Lower leg skin (tissue), 3 donors: ENCODE data around the gene GATA2.

Source experiments
- POLR2A ChIP-seq, 2 donors: fragments of 450-650 bp; IDR thresholded peaks; one replicate each; pipeline ENCODE4 v1.6.1; 2016 to 2017; ENCODE audit warnings: antibody characterized with exemption in 2 of 2, mild to moderate bottlenecking in 1 of 2, moderate library complexity in 1 of 2
- TF ChIP-seq, protein P1 (sequence below), 3 donors: fragments of 450-650 bp; IDR thresholded peaks; one replicate each; pipeline ENCODE4 v1.5.1; 2016; ENCODE audit warnings: antibody characterized with exemption in 3 of 3, mild to moderate bottlenecking in 3 of 3, moderate library complexity in 2 of 3

- TF ChIP-seq, protein P1, sequence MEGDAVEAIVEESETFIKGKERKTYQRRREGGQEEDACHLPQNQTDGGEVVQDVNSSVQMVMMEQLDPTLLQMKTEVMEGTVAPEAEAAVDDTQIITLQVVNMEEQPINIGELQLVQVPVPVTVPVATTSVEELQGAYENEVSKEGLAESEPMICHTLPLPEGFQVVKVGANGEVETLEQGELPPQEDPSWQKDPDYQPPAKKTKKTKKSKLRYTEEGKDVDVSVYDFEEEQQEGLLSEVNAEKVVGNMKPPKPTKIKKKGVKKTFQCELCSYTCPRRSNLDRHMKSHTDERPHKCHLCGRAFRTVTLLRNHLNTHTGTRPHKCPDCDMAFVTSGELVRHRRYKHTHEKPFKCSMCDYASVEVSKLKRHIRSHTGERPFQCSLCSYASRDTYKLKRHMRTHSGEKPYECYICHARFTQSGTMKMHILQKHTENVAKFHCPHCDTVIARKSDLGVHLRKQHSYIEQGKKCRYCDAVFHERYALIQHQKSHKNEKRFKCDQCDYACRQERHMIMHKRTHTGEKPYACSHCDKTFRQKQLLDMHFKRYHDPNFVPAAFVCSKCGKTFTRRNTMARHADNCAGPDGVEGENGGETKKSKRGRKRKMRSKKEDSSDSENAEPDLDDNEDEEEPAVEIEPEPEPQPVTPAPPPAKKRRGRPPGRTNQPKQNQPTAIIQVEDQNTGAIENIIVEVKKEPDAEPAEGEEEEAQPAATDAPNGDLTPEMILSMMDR (IDR thresholded peaks at IDR 0.05), result no peak
- no peak for TF ChIP-seq POLR2A (IDR thresholded peaks at IDR 0.05)
Observed at GRCh38 chr3:128515967-128516366, 23.0 kb upstream of the GATA2 start.
